Iris pigment epithelial cell (primary cell): Measurements from ENCODE around the gene ADAMTS2.

ENCODE experiments used
- DNase-seq: peaks from one replicate; pipeline ENCODE4 v3.0.0-alpha.2; 2011; ENCODE audit warnings: low read depth

Gene ADAMTS2

GRCh38 chr5:179124853-179125788 lies 220.1 kb downstream of the ADAMTS2 start:
- no peak for DNase-seq

- DNase-seq: no peak
Measured at GRCh38 chr5:179124273-179124852, 220.9 kb downstream of the ADAMTS2 start.

GRCh38 chr5:179123491-179124272 lies 221.6 kb downstream of the ADAMTS2 start:
- no peak for DNase-seq

GRCh38 chr5:179123109-179123426 lies 222.2 kb downstream of the ADAMTS2 start:
- no peak for DNase-seq

- no peak for DNase-seq
Measured at GRCh38 chr5:179122411-179123108, 222.7 kb downstream of the ADAMTS2 start.

- DNase-seq: no peak
Measured at GRCh38 chr5:179121667-179122111, 223.6 kb downstream of the ADAMTS2 start.

GRCh38 chr5:179120951-179121666 lies 224.2 kb downstream of the ADAMTS2 start:
- DNase-seq: no peak

- no peak for DNase-seq
Measured at GRCh38 chr5:179120421-179120861, 224.8 kb downstream of the ADAMTS2 start.

GRCh38 chr5:179119415-179120170 lies 225.7 kb downstream of the ADAMTS2 start:
- no peak for DNase-seq

GRCh38 chr5:179118756-179119414 lies 226.4 kb downstream of the ADAMTS2 start:
- DNase-seq: no peak

- no peak for DNase-seq
Measured at GRCh38 chr5:179118338-179118737, 226.9 kb downstream of the ADAMTS2 start.

- no peak for DNase-seq
Measured at GRCh38 chr5:179115845-179116524, 229.3 kb downstream of the ADAMTS2 start.

- DNase-seq: no peak
Measured at GRCh38 chr5:179115307-179115706, 230.0 kb downstream of the ADAMTS2 start.

GRCh38 chr5:179114756-179115155 lies 230.5 kb downstream of the ADAMTS2 start:
- no peak for DNase-seq

- no peak for DNase-seq
Measured at GRCh38 chr5:179113945-179114641, 231.2 kb downstream of the ADAMTS2 start.

GRCh38 chr5:179113143-179113530 lies 232.1 kb downstream of the ADAMTS2 start:
- DNase-seq: no peak

- DNase-seq: no peak
Measured at GRCh38 chr5:179112469-179113142, 232.7 kb downstream of the ADAMTS2 start.
